Cerebellar cortex (tissue), 1 donor: Measurements from ENCODE around the gene P2RY12.

Experiments used
- DNase-seq: peaks from one replicate; pipeline ENCODE4 v3.0.0-alpha.2; 2015; ENCODE audit warnings: low spot score

The P2RY12 gene

GRCh38 chr3:151307131-151307530 lies 77.4 kb downstream of the P2RY12 start:
- no peak for DNase-seq

- no peak for DNase-seq
Measured at GRCh38 chr3:151306168-151306810, 78.3 kb downstream of the P2RY12 start.

DNA sequence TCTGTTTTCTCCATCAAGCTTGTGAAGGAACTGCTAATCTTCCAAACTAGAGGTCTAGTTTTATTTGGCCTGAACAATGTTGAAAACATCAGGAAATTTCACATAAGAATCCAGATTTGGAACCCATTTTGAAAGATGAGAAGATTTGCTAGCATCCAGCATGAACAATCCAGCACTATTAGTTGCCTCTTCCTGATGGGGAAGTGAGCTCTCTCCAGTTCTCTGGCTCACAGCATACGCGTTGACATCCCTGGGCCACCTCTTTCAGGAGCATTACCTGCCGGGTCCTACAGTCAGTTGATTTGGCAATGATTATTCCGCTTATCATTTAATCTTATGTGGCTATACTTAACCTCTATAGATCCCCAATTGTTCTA lies 78.8 kb downstream of the P2RY12 start:
- no peak for DNase-seq

- peak; percentile 31 for DNase-seq
Measured at GRCh38 chr3:151305060-151305774, 79.3 kb downstream of the P2RY12 start.

DNA sequence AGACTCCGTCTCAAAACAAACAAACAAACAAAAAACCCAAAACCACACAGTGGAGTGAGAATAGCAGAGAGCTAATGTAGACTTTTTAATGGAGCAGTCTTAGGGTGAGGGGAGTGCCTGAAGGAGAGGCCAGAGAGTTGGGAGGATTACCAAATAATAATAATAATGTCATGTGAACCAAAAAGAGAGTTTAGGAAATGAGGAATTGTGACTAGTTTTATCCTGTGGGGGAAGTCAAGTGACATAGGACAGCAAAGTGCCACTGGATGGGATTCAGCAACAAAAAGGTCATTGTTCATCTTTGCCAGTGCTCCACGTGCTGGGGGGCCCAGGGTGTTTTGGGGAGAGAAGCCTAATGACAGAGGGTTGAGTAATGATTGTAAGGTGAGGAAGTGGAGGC lies 80.8 kb downstream of the P2RY12 start:
- no peak for DNase-seq

GRCh38 chr3:151301787-151302186 lies 82.8 kb downstream of the P2RY12 start:
- DNase-seq = no peak

- DNase-seq = no peak
Measured at GRCh38 chr3:151300539-151300938, 84.0 kb downstream of the P2RY12 start.

- peak; percentile 56 for DNase-seq
Measured at GRCh38 chr3:151299006-151299405, 85.5 kb downstream of the P2RY12 start.

GRCh38 chr3:151297429-151297828 lies 87.1 kb downstream of the P2RY12 start:
- DNase-seq = no peak

DNA sequence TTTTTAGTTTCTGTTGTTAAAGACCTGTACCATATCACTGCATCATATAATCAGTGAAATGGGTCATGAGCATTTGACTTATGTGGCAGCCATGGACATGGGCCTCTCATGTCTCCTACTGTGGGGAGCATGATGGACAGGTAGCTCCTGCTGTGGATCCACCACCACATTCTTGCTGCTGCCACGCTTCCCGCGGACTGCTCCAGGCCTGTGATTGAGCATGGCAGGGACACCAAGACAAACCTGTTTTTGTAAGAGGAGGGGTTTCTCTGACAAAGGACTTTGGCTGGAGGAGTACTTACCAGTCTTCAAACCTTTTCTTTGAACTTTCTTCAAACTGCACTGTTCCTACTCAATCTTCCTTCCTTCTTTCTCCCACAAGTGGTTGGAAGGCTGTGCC lies 88.3 kb downstream of the P2RY12 start:
- DNase-seq = no peak

DNA sequence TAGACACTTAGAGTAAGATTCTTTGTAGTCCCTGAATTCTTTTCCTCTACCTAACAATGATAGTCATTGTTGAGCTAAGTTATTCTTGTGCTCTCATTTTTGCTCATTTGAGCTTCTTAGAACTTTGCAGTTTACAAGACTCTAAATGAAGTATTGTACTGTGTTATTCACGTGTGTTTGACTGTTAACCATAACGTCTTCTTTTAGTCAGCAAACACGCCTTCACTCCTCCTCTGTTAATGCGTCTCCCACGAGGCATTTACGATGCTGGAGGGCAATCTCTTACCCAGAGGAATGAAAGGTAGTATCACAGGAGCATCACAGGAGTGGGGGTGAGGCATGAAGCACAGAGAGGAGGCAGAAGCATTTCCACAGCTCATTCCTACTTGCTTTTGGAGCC lies 91.4 kb downstream of the P2RY12 start:
- DNase-seq = no peak

GRCh38 chr3:151290673-151291072 lies 93.9 kb downstream of the P2RY12 start:
- no peak for DNase-seq

GRCh38 chr3:151289445-151289844 lies 95.1 kb downstream of the P2RY12 start:
- no peak for DNase-seq
